ENCODE data around the gene NLGN1.

GRCh38 chr3:173351886-173352285, 45.7 kb upstream of the NLGN1 start:
- TF ChIP-seq, protein P1, sequence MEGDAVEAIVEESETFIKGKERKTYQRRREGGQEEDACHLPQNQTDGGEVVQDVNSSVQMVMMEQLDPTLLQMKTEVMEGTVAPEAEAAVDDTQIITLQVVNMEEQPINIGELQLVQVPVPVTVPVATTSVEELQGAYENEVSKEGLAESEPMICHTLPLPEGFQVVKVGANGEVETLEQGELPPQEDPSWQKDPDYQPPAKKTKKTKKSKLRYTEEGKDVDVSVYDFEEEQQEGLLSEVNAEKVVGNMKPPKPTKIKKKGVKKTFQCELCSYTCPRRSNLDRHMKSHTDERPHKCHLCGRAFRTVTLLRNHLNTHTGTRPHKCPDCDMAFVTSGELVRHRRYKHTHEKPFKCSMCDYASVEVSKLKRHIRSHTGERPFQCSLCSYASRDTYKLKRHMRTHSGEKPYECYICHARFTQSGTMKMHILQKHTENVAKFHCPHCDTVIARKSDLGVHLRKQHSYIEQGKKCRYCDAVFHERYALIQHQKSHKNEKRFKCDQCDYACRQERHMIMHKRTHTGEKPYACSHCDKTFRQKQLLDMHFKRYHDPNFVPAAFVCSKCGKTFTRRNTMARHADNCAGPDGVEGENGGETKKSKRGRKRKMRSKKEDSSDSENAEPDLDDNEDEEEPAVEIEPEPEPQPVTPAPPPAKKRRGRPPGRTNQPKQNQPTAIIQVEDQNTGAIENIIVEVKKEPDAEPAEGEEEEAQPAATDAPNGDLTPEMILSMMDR (IDR thresholded peaks at IDR 0.05) = no peak
- no peak for TF ChIP-seq ZFX (IDR thresholded peaks at IDR 0.05; ENCODE audit: borderline replicate concordance)
